Mammary epithelial cell (primary cell): ENCODE data around the gene LSAMP.

ENCODE experiments used
- CTCF ChIP-seq, 2 donors: IDR thresholded peaks in 1 of 2; conservative IDR thresholded peaks in 1 of 2; 2 replicates each; pipeline ENCODE4 v1.5.1; 2011 to 2012; ENCODE audit warnings: inconsistent platforms in 2 of 2, low read length in 2 of 2, mild to moderate bottlenecking in 2 of 2, control low read depth in 1 of 2, low read depth in 1 of 2; ENCODE audit not compliant: insufficient read depth in 1 of 2; ENCODE audit errors: extremely low read depth in 1 of 2
- EZH2 ChIP-seq: IDR thresholded peaks from 2 replicates; pipeline ENCODE4 v1.6.1; 2012; ENCODE audit warnings: low read length, inconsistent platforms, borderline replicate concordance

- TF ChIP-seq CTCF (conservative IDR thresholded peaks at IDR 0.05 in 1 of 2, IDR thresholded peaks at IDR 0.05 in 1 of 2; ENCODE audit: extremely low read depth in 1 of 2, insufficient read depth in 1 of 2, low read depth in 1 of 2, low read length in 2 of 2) (no peak), EZH2 (no peak)
Measured at GRCh38 chr3:115916866-115917265, 528.4 kb downstream of the LSAMP start.
